Breast epithelium (tissue), 4 donors: ENCODE measurements around the gene TM4SF1. TPM values are rescaled to one million over a fixed set of nuclear protein-coding genes. Genes with fewer than 3 reads are reported as not detected.

Source experiments
- DNase-seq, 2 donors: peaks; one replicate each; pipeline ENCODE4 v3.0.0-alpha.2; 2019; ENCODE audit warnings: low spot score in 2 of 2
- H3K27ac ChIP-seq, 2 donors: fragments of 200-600 bp; sonication (generic) in 1 of 2; one replicate each; pipeline ENCODE4 v1.5.1; 2016 to 2019; ENCODE audit warnings: mild to moderate bottlenecking in 1 of 2
- H3K27me3 ChIP-seq, 2 donors: fragments of 200-600 bp; sonication (generic) in 1 of 2; one replicate each; pipeline versions ENCODE4 v1.5.1 to v1.6.0; 2017 to 2019; ENCODE audit warnings: control low read depth in 1 of 2, mild to moderate bottlenecking in 1 of 2
- H3K36me3 ChIP-seq: fragments of 200-600 bp; one replicate; pipeline ENCODE4 v1.5.1; 2019
- H3K4me1 ChIP-seq, 2 donors: fragments of 200-600 bp; sonication (generic); one replicate each; pipeline ENCODE4 v1.5.1; 2016 to 2019; ENCODE audit warnings: control low read depth in 1 of 2
- H3K4me3 ChIP-seq, 3 donors: fragments of 200-600 bp; sonication (generic); 1 replicate in 2 of 3; 2 replicates in 1 of 3; pipeline ENCODE4 v1.5.1; 2016 to 2019; ENCODE audit warnings: mild to moderate bottlenecking in 3 of 3, moderate library complexity in 2 of 3
- H3K9me3 ChIP-seq, 2 donors: fragments of 200-600 bp; sonication (generic) in 1 of 2; one replicate each; pipeline ENCODE4 v1.5.1; 2016 to 2019; ENCODE audit warnings: control low read depth in 1 of 2
- CTCF ChIP-seq, 3 donors: fragments of 450-650 bp; IDR thresholded peaks; one replicate each; pipeline ENCODE4 v1.5.1; 2016 to 2017; ENCODE audit warnings: antibody characterized with exemption in 3 of 3, mild to moderate bottlenecking in 3 of 3, moderate library complexity in 3 of 3
- POLR2A ChIP-seq: fragments of 450-650 bp; IDR thresholded peaks from one replicate; pipeline ENCODE4 v1.6.1; 2016; ENCODE audit warnings: antibody characterized with exemption, mild to moderate bottlenecking, moderate library complexity
- POLR2AphosphoS5 ChIP-seq, 3 donors: sonication (generic); formaldehyde crosslinking; IDR thresholded peaks; one replicate each; pipeline ENCODE4 v1.6.1; 2017; ENCODE audit warnings: antibody characterized with exemption in 3 of 3
- intact Hi-C: fragments of 100-400 bp; cut with DNase I; formaldehyde crosslinking; loops from one replicate; pipeline ENCODE4 v1.15.1; 2023; ENCODE audit warnings: low total_unique reads
- total RNA-seq, 3 donors: library from RNA; depleted of rRNA; stranded (reverse); fragments of >200 nt; gene quantifications; one replicate each; pipeline ENCODE4 v1.1.0, GENCODE V29; 2016

The TM4SF1 gene
- total RNA-seq, 3 donors from 2014 or later, result 48.5 to 559 (median 290) TPM

DNA sequence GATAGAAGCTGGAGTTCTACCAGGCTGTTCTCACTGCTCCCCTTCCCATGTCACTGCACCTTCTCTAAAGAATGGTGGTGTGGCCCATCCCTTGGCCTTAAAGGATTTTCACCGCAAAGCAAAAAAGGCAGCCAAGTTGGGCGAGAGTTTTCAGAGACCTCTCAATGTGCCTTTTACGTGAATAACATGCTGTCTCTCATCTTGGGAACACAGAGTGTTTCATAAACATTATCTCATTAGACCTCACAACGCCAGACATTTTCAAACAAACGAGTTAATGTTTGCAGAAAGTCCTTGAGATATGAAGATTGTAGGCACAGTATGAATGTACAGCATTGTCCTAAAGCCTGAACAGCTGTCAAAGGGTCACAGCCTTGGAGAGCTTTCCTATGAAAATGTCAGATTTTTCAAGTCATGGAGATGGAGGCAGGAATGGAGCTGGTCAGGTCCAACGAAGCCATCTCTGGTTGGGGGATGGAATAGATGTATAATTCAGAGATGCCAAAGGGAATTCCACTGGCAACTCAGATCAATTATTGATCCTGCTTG, 21.3 kb downstream of the TM4SF1 start:
- Histone ChIP-seq H3K9me3 (no peaks in the 10 kb centered on the region), H3K4me1 (no peaks in the 10 kb centered on the region), H3K27ac (no peak overlapping the region), H3K27me3 (no peaks in the 10 kb centered on the region), H3K36me3 (no peaks in the 10 kb centered on the region), H3K4me3 (no peak overlapping the region)
- intact Hi-C loops, result no loop called here
- DNase-seq, result no peak
- no peak for TF ChIP-seq POLR2AphosphoS5 (IDR thresholded peaks at IDR 0.05)
- TF ChIP-seq POLR2A, result no peak
- no peak for TF ChIP-seq CTCF (IDR thresholded peaks at IDR 0.05)

DNA sequence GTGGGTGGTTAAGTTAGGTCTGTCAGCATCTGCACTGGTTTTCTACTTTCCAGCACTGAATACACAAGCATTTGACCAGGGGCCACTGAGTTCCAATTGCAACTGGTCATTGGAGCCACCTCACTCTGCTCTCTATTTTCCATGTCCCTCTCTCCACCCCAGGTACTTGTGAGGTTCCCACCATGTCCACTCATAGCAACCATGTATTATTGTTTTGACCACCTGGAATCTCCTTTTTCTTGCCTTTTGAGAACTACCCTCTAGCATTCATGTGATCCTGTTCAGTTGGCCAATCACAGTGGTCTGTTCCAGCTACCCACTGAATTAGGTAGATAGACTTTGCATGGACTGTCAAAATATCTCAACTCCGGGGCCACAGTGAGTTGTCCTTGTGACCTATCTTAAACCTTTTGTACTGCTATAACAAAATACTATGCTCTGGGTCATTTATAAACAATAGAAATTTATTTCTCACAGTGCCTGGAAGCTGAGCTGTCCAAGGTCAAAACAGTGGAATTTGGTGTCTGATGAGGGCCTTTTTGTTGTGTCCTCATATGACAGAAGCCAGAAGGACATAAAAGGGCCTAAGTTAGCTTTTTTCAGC, 23.8 kb downstream of the TM4SF1 start:
- DNase-seq, result no peak
- H3K36me3 ChIP-seq, result no peaks in the 10 kb centered on the region
- no peaks in the 10 kb centered on the region for H3K27me3 ChIP-seq
- intact Hi-C loops, result no loop called here
- TF ChIP-seq POLR2AphosphoS5 (IDR thresholded peaks at IDR 0.05), result no peak
- no peak for TF ChIP-seq CTCF (IDR thresholded peaks at IDR 0.05)
- no peak for TF ChIP-seq POLR2A
- no peaks in the 10 kb centered on the region for H3K4me1 ChIP-seq
- H3K27ac ChIP-seq, result no peak overlapping the region
- H3K4me3 ChIP-seq, result no peak overlapping the region
- no peaks in the 10 kb centered on the region for H3K9me3 ChIP-seq

DNA sequence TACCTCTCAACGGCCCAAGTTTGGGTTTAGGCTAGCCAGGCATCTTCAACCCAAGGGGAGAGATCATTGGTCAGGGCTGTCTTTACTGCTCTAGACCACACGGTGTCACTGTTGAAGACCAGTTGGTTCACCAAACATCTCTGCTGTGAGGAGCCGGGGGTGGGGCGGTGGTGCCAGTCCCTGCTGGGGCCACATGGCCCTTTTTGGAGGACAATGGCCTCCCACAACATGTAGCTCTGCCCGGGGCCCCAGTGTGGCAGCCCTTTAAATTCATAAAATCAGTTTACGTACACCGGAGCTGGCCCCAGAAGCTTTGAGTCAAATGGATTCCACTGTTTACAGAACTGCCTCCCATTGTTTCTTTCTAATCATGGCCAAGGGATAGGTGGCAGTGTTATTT, 24.9 kb downstream of the TM4SF1 start:
- no peak for TF ChIP-seq POLR2AphosphoS5 (IDR thresholded peaks at IDR 0.05)
- peak; percentile 60 to 71 (median 68) for TF ChIP-seq CTCF (IDR thresholded peaks at IDR 0.05)
- no peak for TF ChIP-seq POLR2A
- Histone ChIP-seq H3K4me1 (no peaks in the 10 kb centered on the region), H3K9me3 (no peaks in the 10 kb centered on the region), H3K36me3 (no peaks in the 10 kb centered on the region), H3K27me3 (no peaks in the 10 kb centered on the region), H3K27ac (no peak overlapping the region), H3K4me3 (no peak overlapping the region)
- peak in 1 of 2 donors; percentile 41 for DNase-seq
- intact Hi-C loops, result no loop called here

DNA sequence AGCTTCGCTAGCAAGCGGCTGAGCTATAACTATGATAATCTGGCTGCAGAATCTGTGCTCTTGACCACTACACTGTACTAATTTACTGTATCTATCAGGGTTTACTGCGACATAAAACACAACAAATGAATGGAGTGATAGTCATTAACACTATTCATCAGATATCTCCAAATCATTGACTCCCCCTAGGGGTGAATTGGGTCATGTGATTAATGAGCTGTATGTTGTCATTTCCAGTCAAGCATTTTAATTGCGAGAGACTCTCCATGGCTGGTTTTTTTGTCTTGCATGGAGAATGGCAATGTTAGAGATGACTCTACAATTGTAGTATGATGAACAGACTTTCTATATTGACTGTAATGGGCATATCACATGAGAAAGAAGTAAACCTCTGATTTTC, 33.5 kb downstream of the TM4SF1 start:
- Histone ChIP-seq H3K4me1 (peaks cover 0 to 4% of the 10 kb centered on the region in 2 donors), H3K27me3 (no peaks in the 10 kb centered on the region), H3K36me3 (no peaks in the 10 kb centered on the region), H3K27ac (no peak overlapping the region), H3K4me3 (no peak overlapping the region), H3K9me3 (no peaks in the 10 kb centered on the region)
- intact Hi-C loops, result no loop called here
- no peak for DNase-seq
- TF ChIP-seq POLR2AphosphoS5 (IDR thresholded peaks at IDR 0.05), result no peak
- no peak for TF ChIP-seq CTCF (IDR thresholded peaks at IDR 0.05)
- TF ChIP-seq POLR2A, result no peak

GRCh38 chr3:149342413-149343380, 34.8 kb downstream of the TM4SF1 start:
- intact Hi-C loops, result no loop called here
- TF ChIP-seq POLR2A, result no peak
- no peak for TF ChIP-seq CTCF (IDR thresholded peaks at IDR 0.05)
- no peak for TF ChIP-seq POLR2AphosphoS5 (IDR thresholded peaks at IDR 0.05)
- H3K36me3 ChIP-seq, result no peaks in the 10 kb centered on the region
- no peaks in the 10 kb centered on the region for H3K27me3 ChIP-seq
- no peak overlapping the region for H3K4me3 ChIP-seq
- H3K27ac ChIP-seq, result peak overlapping the region in 1 of 2 donors; percentile 5
- peaks cover 0 to 4% of the 10 kb centered on the region in 2 donors for H3K4me1 ChIP-seq
- DNase-seq, result no peak
- H3K9me3 ChIP-seq, result no peaks in the 10 kb centered on the region
